Measurements from ENCODE around the gene SBF1. TPM values are rescaled to one million over a fixed set of nuclear protein-coding genes. Genes with fewer than 3 reads are reported as not detected.

The SBF1 gene
- total RNA-seq, 1 donor from 2014 or later: 96.5 TPM

- no peak for TF ChIP-seq CTCF (IDR thresholded peaks at IDR 0.05; ENCODE audit: unreplicated experiment)
- H3K36me3 Mint-ChIP-seq (ENCODE audit: insufficient read depth): no peaks in the 10 kb centered on the region
- no peaks in the 10 kb centered on the region for H3K4me1 Mint-ChIP-seq (ENCODE audit: low read depth)
- no peak overlapping the region for H3K4me3 Mint-ChIP-seq (ENCODE audit: low read depth)
- no peaks in the 10 kb centered on the region for H3K9me3 Mint-ChIP-seq (ENCODE audit: low read depth)
- DNase-seq (ENCODE audit: low spot score, unreplicated experiment): no peak
- peak overlapping the region; percentile 69 for H3K27ac Mint-ChIP-seq
- H3K27me3 Mint-ChIP-seq: peaks cover 29% of the 10 kb centered on the region
Measured at GRCh38 chr22:50485221-50486131, 10.6 kb upstream of the SBF1 start.

GRCh38 chr22:50483977-50484853 is 9.4 kb upstream of the SBF1 start:
- Mint-ChIP-seq H3K27ac (no peak overlapping the region), H3K27me3 (peaks cover 41% of the 10 kb centered on the region), H3K4me3 (ENCODE audit: low read depth) (no peak overlapping the region), H3K9me3 (ENCODE audit: low read depth) (no peaks in the 10 kb centered on the region), H3K4me1 (ENCODE audit: low read depth) (no peaks in the 10 kb centered on the region), H3K36me3 (ENCODE audit: insufficient read depth) (no peaks in the 10 kb centered on the region)
- no peak for DNase-seq (ENCODE audit: low spot score, unreplicated experiment)
- no peak for TF ChIP-seq CTCF (IDR thresholded peaks at IDR 0.05; ENCODE audit: unreplicated experiment)

GRCh38 chr22:50483556-50483955 is 8.7 kb upstream of the SBF1 start:
- no peak for TF ChIP-seq CTCF (IDR thresholded peaks at IDR 0.05; ENCODE audit: unreplicated experiment)
- Mint-ChIP-seq H3K9me3 (ENCODE audit: low read depth) (no peaks in the 10 kb centered on the region), H3K4me1 (ENCODE audit: low read depth) (no peaks in the 10 kb centered on the region), H3K36me3 (ENCODE audit: insufficient read depth) (no peaks in the 10 kb centered on the region), H3K27me3 (peaks cover 44% of the 10 kb centered on the region), H3K27ac (no peak overlapping the region), H3K4me3 (ENCODE audit: low read depth) (no peak overlapping the region)
- no peak for DNase-seq (ENCODE audit: low spot score, unreplicated experiment)

- no peak overlapping the region for H3K4me3 Mint-ChIP-seq (ENCODE audit: low read depth)
- H3K27ac Mint-ChIP-seq: no peak overlapping the region
- no peaks in the 10 kb centered on the region for H3K36me3 Mint-ChIP-seq (ENCODE audit: insufficient read depth)
- TF ChIP-seq CTCF (IDR thresholded peaks at IDR 0.05; ENCODE audit: unreplicated experiment): no peak
- no peak for DNase-seq (ENCODE audit: low spot score, unreplicated experiment)
- no peaks in the 10 kb centered on the region for H3K4me1 Mint-ChIP-seq (ENCODE audit: low read depth)
- H3K9me3 Mint-ChIP-seq (ENCODE audit: low read depth): no peaks in the 10 kb centered on the region
- peaks cover 47% of the 10 kb centered on the region for H3K27me3 Mint-ChIP-seq
Measured at GRCh38 chr22:50483106-50483505, 8.3 kb upstream of the SBF1 start.

All from progenitor cell of endocrine pancreas (in vitro differentiated cells).